Prostate gland (tissue), 2 donors: ENCODE measurements around the gene SOX12.

Source experiments
- CTCF ChIP-seq, 4 experiments: fragments of 200-600 bp in 2 of 4; fragments of 450-650 bp in 2 of 4; sonication (generic) in 2 of 4; IDR thresholded peaks; 1 replicate in 3 of 4; 2 replicates in 1 of 4; pipeline ENCODE4 v1.5.1; 2016 to 2019; ENCODE audit warnings: antibody characterized with exemption in 4 of 4, mild to moderate bottlenecking in 2 of 4, moderate library complexity in 2 of 4
- POLR2AphosphoS5 ChIP-seq: sonication (generic); formaldehyde crosslinking; IDR thresholded peaks from one replicate; pipeline ENCODE4 v1.6.1; 2017; ENCODE audit warnings: antibody characterized with exemption

GRCh38 chr20:348972-349841 lies 23.9 kb downstream of the SOX12 start:
- TF ChIP-seq CTCF (IDR thresholded peaks at IDR 0.05) = no peak
- peak; percentile 30 for TF ChIP-seq POLR2AphosphoS5
